GM18505 (cell line): Measurements from ENCODE around the gene ROBO1.

Experiments
- ATAC-seq: cut with Tn5 transposase; IDR thresholded peaks from one replicate; pipeline ENCODE4 v1.9.1; 2021; ENCODE audit not compliant: unreplicated experiment
- POLR2A ChIP-seq: IDR thresholded peaks from 4 replicates; pipeline ENCODE4 v1.6.1; 2011; ENCODE audit warnings: borderline replicate concordance; ENCODE audit not compliant: insufficient read depth, insufficient read length; ENCODE audit errors: extremely low read depth

The ROBO1 gene

GRCh38 chr3:78940626-78941025 lies 827.2 kb downstream of the ROBO1 start:
- TF ChIP-seq POLR2A, result no peak
- ATAC-seq, result no peak

GRCh38 chr3:78940128-78940527 lies 827.7 kb downstream of the ROBO1 start:
- no peak for TF ChIP-seq POLR2A
- no peak for ATAC-seq

GRCh38 chr3:78937475-78937874 lies 830.3 kb downstream of the ROBO1 start:
- no peak for ATAC-seq

GRCh38 chr3:78927759-78928158 lies 840.0 kb downstream of the ROBO1 start:
- no peak for TF ChIP-seq POLR2A
- no peak for ATAC-seq

More at GRCh38 chr3:78937475-78937874, 830.3 kb downstream of the ROBO1 start:
- TF ChIP-seq POLR2A, result no peak

DNA sequence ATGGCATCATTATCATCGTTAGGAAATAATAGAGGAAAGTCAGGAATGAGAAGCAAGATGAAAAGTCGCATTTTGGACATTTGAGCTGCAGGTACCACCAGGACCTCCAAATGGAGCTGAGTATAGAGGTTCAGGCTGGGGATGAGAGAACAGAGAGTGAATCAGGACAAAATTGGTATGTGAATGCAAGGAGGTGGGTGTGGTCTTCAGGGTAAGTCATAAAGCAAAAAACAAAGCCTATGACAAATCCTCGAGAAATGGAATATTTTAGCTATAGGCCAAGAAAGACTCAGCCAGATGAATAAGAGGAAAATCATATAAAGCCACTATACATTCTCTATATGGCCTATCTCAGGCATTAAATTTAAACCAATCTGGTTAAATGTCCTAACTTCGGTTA lies 841.3 kb downstream of the ROBO1 start:
- no peak for ATAC-seq
- no peak for TF ChIP-seq POLR2A

DNA sequence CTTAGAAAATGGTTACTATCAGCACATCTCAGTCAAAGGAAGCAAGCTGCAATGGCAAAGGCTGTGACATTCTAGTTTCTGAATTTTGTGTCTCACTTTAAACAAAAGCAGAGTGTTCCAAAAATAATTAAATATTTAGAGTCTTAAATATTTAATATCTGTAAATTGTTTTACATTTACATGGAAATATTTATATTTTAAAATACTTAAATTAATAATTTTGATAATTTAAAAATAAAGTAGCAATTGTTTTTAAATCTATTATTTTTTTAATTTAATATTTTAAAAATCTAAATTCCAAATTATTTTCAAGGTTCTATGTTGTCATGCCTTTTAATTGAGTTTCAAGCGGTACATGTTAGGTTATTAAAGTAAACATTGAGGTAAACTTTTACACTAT lies 843.1 kb downstream of the ROBO1 start:
- ATAC-seq, result no peak
- no peak for TF ChIP-seq POLR2A

GRCh38 chr3:78919021-78919755 lies 848.6 kb downstream of the ROBO1 start:
- TF ChIP-seq POLR2A, result no peak
- ATAC-seq, result no peak

DNA sequence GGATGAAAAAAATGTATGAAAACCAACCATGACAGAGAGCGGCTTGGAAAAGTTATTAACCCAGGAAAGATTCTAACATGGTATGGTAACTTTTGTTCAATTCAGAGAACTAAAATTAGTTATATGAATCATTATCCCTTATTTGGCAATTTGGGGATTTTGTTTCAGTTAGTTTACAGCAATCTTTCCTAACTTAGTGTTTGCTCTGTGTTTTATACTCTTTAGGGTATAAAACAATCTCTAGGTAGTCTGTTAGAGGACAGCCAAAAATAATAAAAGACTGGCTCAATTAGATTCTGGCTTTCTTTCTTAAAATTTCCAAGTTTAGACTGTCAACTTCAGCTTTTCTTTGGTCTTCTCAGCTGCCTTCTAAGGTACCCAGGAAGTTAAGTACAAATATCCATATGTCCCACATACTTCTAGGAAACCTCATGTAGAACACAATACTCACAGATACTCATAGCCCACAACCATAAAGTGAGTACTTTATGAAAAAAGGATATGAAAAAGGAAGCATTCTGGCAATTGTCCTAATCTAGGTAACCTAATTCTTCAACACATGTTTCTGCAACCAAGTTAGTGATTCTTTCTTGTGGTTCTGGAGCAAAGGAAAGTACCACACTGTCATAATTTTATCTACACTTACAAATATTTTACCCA lies 849.3 kb downstream of the ROBO1 start:
- no peak for TF ChIP-seq POLR2A
- ATAC-seq, result no peak

- TF ChIP-seq POLR2A, result no peak
- no peak for ATAC-seq
These were observed 850.3 kb downstream of the ROBO1 start for GRCh38 chr3:78917536-78917935.

- TF ChIP-seq POLR2A, result no peak
- ATAC-seq, result no peak
These were observed 854.1 kb downstream of the ROBO1 start for GRCh38 chr3:78913711-78914110.

DNA sequence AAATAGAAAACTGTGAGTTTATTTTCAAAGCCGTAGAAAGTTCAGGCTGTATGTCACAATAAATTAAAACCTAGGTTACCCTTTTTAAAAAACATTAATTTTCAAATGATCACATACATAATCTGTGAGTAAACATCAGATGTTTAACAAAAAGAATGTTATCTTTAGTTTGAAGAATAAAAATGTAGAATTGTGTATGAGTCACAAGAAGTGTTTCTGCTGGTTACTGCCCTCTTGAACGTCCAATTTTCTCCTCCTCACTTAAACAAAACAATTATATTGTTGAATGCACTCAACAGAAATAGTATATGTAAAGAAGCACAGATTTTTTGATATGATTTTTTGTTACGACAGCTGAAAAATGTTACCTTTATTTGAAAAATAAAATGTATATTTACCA lies 855.1 kb downstream of the ROBO1 start:
- ATAC-seq, result no peak
- no peak for TF ChIP-seq POLR2A

- ATAC-seq, result no peak
- TF ChIP-seq POLR2A, result no peak
These were observed 855.5 kb downstream of the ROBO1 start for GRCh38 chr3:78912259-78912658.

DNA sequence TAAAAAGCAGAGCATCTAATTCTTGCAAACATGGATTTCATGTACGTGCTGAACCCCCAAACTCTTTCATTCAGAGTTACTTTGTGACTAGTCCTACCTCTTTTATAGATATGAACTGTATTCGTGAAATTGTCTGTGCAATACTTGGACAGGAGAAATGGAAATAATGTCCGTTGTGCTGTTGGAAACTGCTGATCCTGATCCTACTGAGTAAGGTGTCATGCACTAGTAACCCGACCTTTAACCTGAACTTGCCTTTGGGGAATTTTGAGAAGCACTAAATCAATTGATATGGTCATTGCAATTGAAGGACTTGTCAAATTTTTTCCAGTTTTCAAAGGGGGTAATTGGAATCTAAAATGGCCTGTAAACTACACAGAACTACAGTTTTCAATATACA lies 856.4 kb downstream of the ROBO1 start:
- no peak for TF ChIP-seq POLR2A
- ATAC-seq, result no peak

- no peak for TF ChIP-seq POLR2A
- ATAC-seq, result no peak
These were observed 859.6 kb downstream of the ROBO1 start for GRCh38 chr3:78908236-78908635.
